Measurements from ENCODE around the gene RAPGEF6.

Gene RAPGEF6

GRCh38 chr5:131377785-131378325, 257.2 kb downstream of the RAPGEF6 start:
- no peak for TF ChIP-seq CTCF (IDR thresholded peaks at IDR 0.05; ENCODE audit: low read depth, low read length)
- peak; percentile 68 for DNase-seq (ENCODE audit: low read depth, low spot score)
- in situ Hi-C loops (cut with HindIII; ENCODE audit: low sequenced_read_pairs), result no loop called here
- H3K4me3 ChIP-seq (ENCODE audit: low read depth, low read length), result no peak overlapping the region

GRCh38 chr5:131377346-131377745, 257.7 kb downstream of the RAPGEF6 start:
- no peak for DNase-seq (ENCODE audit: low read depth, low spot score)
- in situ Hi-C loops (cut with HindIII; ENCODE audit: low sequenced_read_pairs), result no loop called here
- TF ChIP-seq CTCF (IDR thresholded peaks at IDR 0.05; ENCODE audit: low read depth, low read length), result no peak

GRCh38 chr5:131375351-131375750, 259.7 kb downstream of the RAPGEF6 start:
- in situ Hi-C loops (cut with HindIII; ENCODE audit: low sequenced_read_pairs), result no loop called here
- TF ChIP-seq CTCF (IDR thresholded peaks at IDR 0.05; ENCODE audit: low read depth, low read length), result no peak
- H3K4me3 ChIP-seq (ENCODE audit: low read depth, low read length), result no peak overlapping the region
- no peak for DNase-seq (ENCODE audit: low read depth, low spot score)

More at GRCh38 chr5:131377346-131377745, 257.7 kb downstream of the RAPGEF6 start:
- H3K4me3 ChIP-seq (ENCODE audit: low read depth, low read length), result no peak overlapping the region
